Measurements from ENCODE around the gene WWOX.

GRCh38 chr16:78669994-78670393 lies 570.5 kb downstream of the WWOX start:
- TF ChIP-seq, protein P1, sequence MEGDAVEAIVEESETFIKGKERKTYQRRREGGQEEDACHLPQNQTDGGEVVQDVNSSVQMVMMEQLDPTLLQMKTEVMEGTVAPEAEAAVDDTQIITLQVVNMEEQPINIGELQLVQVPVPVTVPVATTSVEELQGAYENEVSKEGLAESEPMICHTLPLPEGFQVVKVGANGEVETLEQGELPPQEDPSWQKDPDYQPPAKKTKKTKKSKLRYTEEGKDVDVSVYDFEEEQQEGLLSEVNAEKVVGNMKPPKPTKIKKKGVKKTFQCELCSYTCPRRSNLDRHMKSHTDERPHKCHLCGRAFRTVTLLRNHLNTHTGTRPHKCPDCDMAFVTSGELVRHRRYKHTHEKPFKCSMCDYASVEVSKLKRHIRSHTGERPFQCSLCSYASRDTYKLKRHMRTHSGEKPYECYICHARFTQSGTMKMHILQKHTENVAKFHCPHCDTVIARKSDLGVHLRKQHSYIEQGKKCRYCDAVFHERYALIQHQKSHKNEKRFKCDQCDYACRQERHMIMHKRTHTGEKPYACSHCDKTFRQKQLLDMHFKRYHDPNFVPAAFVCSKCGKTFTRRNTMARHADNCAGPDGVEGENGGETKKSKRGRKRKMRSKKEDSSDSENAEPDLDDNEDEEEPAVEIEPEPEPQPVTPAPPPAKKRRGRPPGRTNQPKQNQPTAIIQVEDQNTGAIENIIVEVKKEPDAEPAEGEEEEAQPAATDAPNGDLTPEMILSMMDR (conservative IDR thresholded peaks at IDR 0.05): no peak
- TF ChIP-seq EZH2 (IDR thresholded peaks at IDR 0.05; ENCODE audit: low read depth): no peak

Measured in PC-9 (cell line).